Measurements from ENCODE around the gene PHF19. TPM values are rescaled to one million over a fixed set of nuclear protein-coding genes. Genes with fewer than 3 reads are reported as not detected.

The PHF19 gene
- polyA plus RNA-seq, 3 donors = 12.6 to 61.0 (median 12.7) TPM

- Histone ChIP-seq H3K4me2 (replicated peaks; ENCODE audit: extremely low read depth, low read length, poor library complexity, severe bottlenecking) (peak overlapping the region; percentile 83), H3K9ac (ENCODE audit: insufficient read depth, low read length, poor library complexity, severe bottlenecking) (no peak overlapping the region), H2AFZ (ENCODE audit: insufficient read depth, low read depth, low read length, poor library complexity, severe bottlenecking) (peak overlapping the region; percentile 80), H3K4me3 (replicated peaks in 1 of 3; ENCODE audit: low read depth in 2 of 3, low read length in 3 of 3) (peak overlapping the region in 1 of 3 experiments; percentile 85), H3K27ac (ENCODE audit: low read depth in 1 of 2, low read length in 2 of 2) (peak overlapping the region; percentile 68 to 85), H3K36me3 (replicated peaks in 1 of 2; ENCODE audit: control insufficient read depth in 1 of 2, insufficient read depth in 2 of 2, low read length in 2 of 2) (peaks cover 16 to 34% of the 10 kb centered on the region in 2 donors), H3K4me1 (ENCODE audit: control insufficient read depth in 1 of 2, insufficient read depth in 2 of 2, low read length in 2 of 2) (peaks cover 32 to 37% of the 10 kb centered on the region in 2 donors), H3K9me3 (replicated peaks in 1 of 2; ENCODE audit: control insufficient read depth in 1 of 2, insufficient read depth in 1 of 2, low read length in 2 of 2) (no peaks in the 10 kb centered on the region), H4K20me1 (ENCODE audit: insufficient read depth, low read length) (no peaks in the 10 kb centered on the region), H3K27me3 (ENCODE audit: control insufficient read depth in 2 of 2, insufficient read depth in 2 of 2, low read length in 2 of 2) (no peaks in the 10 kb centered on the region), H3K79me2 (ENCODE audit: insufficient read depth, low read length) (peaks cover 53% of the 10 kb centered on the region)
- Mint-ChIP-seq H3K9me3 (peaks cover 0 to 2% (median 0%) of the 10 kb centered on the region in 7 donors), H3K27me3 (ENCODE audit: low read depth in 3 of 3) (peaks cover 0 to 2% (median 1%) of the 10 kb centered on the region in 3 donors), H3K36me3 (peaks cover 36 to 43% of the 10 kb centered on the region in 2 donors), H3K27ac (peak overlapping the region in 6 of 7 donors; percentile 84 to 95 (median 92)), H3K4me3 (peak overlapping the region; percentile 82 to 91), H3K4me1 (peaks cover 48% of the 10 kb centered on the region)
- WGBS (ENCODE audit: insufficient coverage) = 76% methylated on average over 4 of the region's 4 CpGs
- intact Hi-C loops (cut with micrococcal nuclease) = loop anchor here in 1 of 2 donors (5.0 kb wide), 1 partner anchor 52 kb away; the partner anchor contains the start of gene TRAF1
- DNase-seq = no peak
- TF ChIP-seq CTCF (IDR thresholded peaks at IDR 0.05) = no peak
Observed at GRCh38 chr9:120875195-120875565, 1.8 kb downstream of the PHF19 start.

- Histone ChIP-seq H3K79me2 (ENCODE audit: insufficient read depth, low read length) (peaks cover 53% of the 10 kb centered on the region), H3K4me1 (ENCODE audit: control insufficient read depth in 1 of 2, insufficient read depth in 2 of 2, low read length in 2 of 2) (peaks cover 39 to 43% of the 10 kb centered on the region in 2 donors), H2AFZ (ENCODE audit: insufficient read depth, low read depth, low read length, poor library complexity, severe bottlenecking) (no peak overlapping the region), H3K9me3 (replicated peaks in 1 of 2; ENCODE audit: control insufficient read depth in 1 of 2, insufficient read depth in 1 of 2, low read length in 2 of 2) (no peaks in the 10 kb centered on the region), H3K36me3 (replicated peaks in 1 of 2; ENCODE audit: control insufficient read depth in 1 of 2, insufficient read depth in 2 of 2, low read length in 2 of 2) (peaks cover 16 to 34% of the 10 kb centered on the region in 2 donors), H3K27me3 (ENCODE audit: control insufficient read depth in 2 of 2, insufficient read depth in 2 of 2, low read length in 2 of 2) (no peaks in the 10 kb centered on the region), H4K20me1 (ENCODE audit: insufficient read depth, low read length) (no peaks in the 10 kb centered on the region), H3K27ac (ENCODE audit: low read depth in 1 of 2, low read length in 2 of 2) (peak overlapping the region in 1 of 2 donors; percentile 85), H3K4me2 (replicated peaks; ENCODE audit: extremely low read depth, low read length, poor library complexity, severe bottlenecking) (peak overlapping the region; percentile 83), H3K4me3 (replicated peaks in 1 of 3; ENCODE audit: low read depth in 2 of 3, low read length in 3 of 3) (no peak overlapping the region), H3K9ac (ENCODE audit: insufficient read depth, low read length, poor library complexity, severe bottlenecking) (no peak overlapping the region)
- 97% methylated on average over 6 of the region's 10 CpGs for WGBS (ENCODE audit: insufficient coverage)
- H3K4me3 Mint-ChIP-seq = no peak overlapping the region
- H3K9me3 Mint-ChIP-seq = peaks cover 0 to 2% (median 0%) of the 10 kb centered on the region in 7 donors
- TF ChIP-seq CTCF (IDR thresholded peaks at IDR 0.05) = no peak
- H3K27me3 Mint-ChIP-seq (ENCODE audit: low read depth in 3 of 3) = peaks cover 0 to 2% (median 0%) of the 10 kb centered on the region in 3 donors
- peak overlapping the region; percentile 11 to 95 (median 69) for H3K27ac Mint-ChIP-seq
- no peak for DNase-seq
- H3K4me1 Mint-ChIP-seq = peaks cover 55% of the 10 kb centered on the region
- peaks cover 36 to 45% of the 10 kb centered on the region in 2 donors for H3K36me3 Mint-ChIP-seq
- intact Hi-C loops (cut with micrococcal nuclease) = loop anchor here in 1 of 2 donors (5.0 kb wide), 1 partner anchor 53 kb away; the partner anchor contains the start of gene TRAF1
Observed at GRCh38 chr9:120874226-120875194, 2.5 kb downstream of the PHF19 start.
